Transverse colon (tissue), 4 donors: ENCODE measurements around the gene HMGN4. TPM values are rescaled to one million over a fixed set of nuclear protein-coding genes. Genes with fewer than 3 reads are reported as not detected.

Source experiments
- DNase-seq: peaks from one replicate; pipeline ENCODE4 v3.0.0-alpha.2; 2019
- H3K27ac ChIP-seq, 4 donors: fragments of 200-600 bp; sonication (generic); 2 replicates each; pipeline ENCODE4 v1.5.1; 2016 to 2018; ENCODE audit warnings: inconsistent platforms in 4 of 4
- H3K27me3 ChIP-seq: fragments of 200-600 bp; sonication (generic); 2 replicates; pipeline ENCODE4 v1.5.1; 2017; ENCODE audit warnings: inconsistent platforms
- H3K36me3 ChIP-seq, 4 donors: fragments of 200-600 bp; sonication (generic); 2 replicates each; pipeline ENCODE4 v1.5.1; 2017 to 2019; ENCODE audit warnings: inconsistent platforms in 4 of 4
- H3K4me1 ChIP-seq, 4 donors: fragments of 200-600 bp; sonication (generic); 2 replicates each; pipeline ENCODE4 v1.5.1; 2017 to 2020; ENCODE audit warnings: inconsistent platforms in 4 of 4
- H3K4me3 ChIP-seq, 4 donors: fragments of 200-600 bp; sonication (generic); 1 replicate in 1 of 4; 2 replicates in 3 of 4; pipeline versions ENCODE4 v1.5.1 to v1.6.1; 2017 to 2019; ENCODE audit warnings: inconsistent platforms in 4 of 4
- H3K9me3 ChIP-seq, 2 donors: fragments of 200-600 bp; sonication (generic); 2 replicates each; pipeline ENCODE4 v1.5.1; 2017 to 2019; ENCODE audit warnings: inconsistent platforms in 2 of 2
- EP300 ChIP-seq: sonication (generic); formaldehyde crosslinking; IDR thresholded peaks from one replicate; pipeline ENCODE4 v1.6.1; 2017; ENCODE audit warnings: antibody characterized with exemption, low read depth
- POLR2A ChIP-seq: fragments of 450-650 bp; IDR thresholded peaks from one replicate; pipeline ENCODE4 v1.6.1; 2016; ENCODE audit warnings: antibody characterized with exemption, mild to moderate bottlenecking, moderate library complexity
- POLR2AphosphoS5 ChIP-seq, 3 donors: sonication (generic); formaldehyde crosslinking; IDR thresholded peaks; one replicate each; pipeline ENCODE4 v1.6.1; 2016; ENCODE audit warnings: antibody characterized with exemption in 3 of 3
- WGBS, 2 donors: methylation state at CpG; one replicate each; pipeline ENCODE4 v1.1.5; 2018; ENCODE audit warnings: low coverage in 1 of 2; 5-methylcytosine and 5-hydroxymethylcytosine counted together
- in situ Hi-C, 4 donors: fragments of 200-750 bp; cut with MboI; loops; one replicate each; pipeline versions ENCODE4 v1.15.0 to v1.15.1; 2017; ENCODE audit warnings: low sequenced_read_pairs in 3 of 4, low pct_ligation_motif_present in 1 of 4, low pct_unique_long_range_greater_than_20kb in 1 of 4
- intact Hi-C: fragments of 100-400 bp; cut with DNase I; formaldehyde crosslinking; loops from one replicate; pipeline ENCODE4 v1.15.1; 2023; ENCODE audit warnings: low total_unique reads
- small RNA-seq, 4 donors: library from RNA; depleted of rRNA; stranded (forward); fragments of <200 nt; gene quantifications; one replicate each; pipeline ENCODE3, GENCODE V24; 2016
- total RNA-seq, 4 donors: library from RNA; depleted of rRNA; stranded (reverse); fragments of >200 nt; gene quantifications; one replicate each; pipeline ENCODE4 v1.1.0, GENCODE V29; 2016
- TF ChIP-seq, protein P1 (sequence below), 5 experiments: fragments of 200-600 bp in 3 of 5; fragments of 450-650 bp in 2 of 5; sonication (generic) in 3 of 5; IDR thresholded peaks; 1 replicate in 2 of 5; 2 replicates in 3 of 5; pipeline ENCODE4 v1.5.1; 2016 to 2017; ENCODE audit warnings: antibody characterized with exemption in 5 of 5, inconsistent platforms in 3 of 5, mild to moderate bottlenecking in 2 of 5, moderate library complexity in 1 of 5

Gene HMGN4
- total RNA-seq, 4 donors from 2014 or later, result 20.3 to 69.6 (median 62.8) TPM

DNA sequence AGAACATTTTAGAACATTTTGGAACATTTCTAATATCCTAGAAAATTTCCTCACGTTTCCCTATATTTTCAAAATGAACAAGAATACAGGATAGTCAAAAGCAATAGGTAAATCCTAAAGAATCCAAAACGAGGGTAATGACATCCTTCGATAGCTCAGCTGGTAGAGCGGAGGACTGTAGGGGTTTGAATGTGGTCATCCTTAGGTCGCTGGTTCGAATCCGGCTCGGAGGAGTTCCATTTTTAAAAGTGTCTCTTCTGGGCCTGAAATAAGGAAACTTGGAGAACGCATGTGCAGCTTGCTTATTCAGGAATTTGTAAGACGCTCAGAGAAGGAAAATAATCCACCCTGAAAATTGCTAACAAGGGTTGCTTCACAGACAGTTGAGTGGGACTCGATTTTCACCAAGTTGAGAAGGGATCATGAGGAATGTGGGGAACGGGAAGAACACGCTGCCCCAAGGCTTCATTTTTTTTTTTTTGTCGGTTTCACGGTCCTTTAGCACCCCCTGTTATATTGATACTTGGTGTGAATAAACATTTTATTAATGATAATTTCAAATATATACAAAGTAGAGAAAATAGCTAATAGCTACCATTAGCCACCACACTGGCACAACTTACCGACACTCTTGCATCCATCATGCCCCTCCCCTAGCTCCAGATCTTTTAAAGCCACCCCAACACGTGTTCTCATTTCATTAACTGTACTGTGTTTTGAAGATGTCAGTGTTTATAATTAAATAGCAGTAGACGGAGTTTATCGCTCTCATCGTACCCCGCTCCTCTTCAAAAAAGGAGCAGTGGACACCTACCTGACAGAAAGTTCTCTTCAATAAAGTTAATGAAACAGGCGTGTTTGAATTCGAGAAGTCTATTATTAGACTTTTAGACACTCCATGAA lies 56.8 kb downstream of the HMGN4 start:
- no peak for DNase-seq
- WGBS, 2 donors, result 23 to 40% methylated on average over 19 to 23 of the region's 23 CpGs
- H3K4me1 ChIP-seq, result peaks cover 6 to 23% (median 8%) of the 10 kb centered on the region in 4 donors
- H3K9me3 ChIP-seq, result no peaks in the 10 kb centered on the region
- TF ChIP-seq EP300 (no peak), POLR2A (no peak), POLR2AphosphoS5 (IDR thresholded peaks at IDR 0.05) (no peak)
- TF ChIP-seq, protein P1, sequence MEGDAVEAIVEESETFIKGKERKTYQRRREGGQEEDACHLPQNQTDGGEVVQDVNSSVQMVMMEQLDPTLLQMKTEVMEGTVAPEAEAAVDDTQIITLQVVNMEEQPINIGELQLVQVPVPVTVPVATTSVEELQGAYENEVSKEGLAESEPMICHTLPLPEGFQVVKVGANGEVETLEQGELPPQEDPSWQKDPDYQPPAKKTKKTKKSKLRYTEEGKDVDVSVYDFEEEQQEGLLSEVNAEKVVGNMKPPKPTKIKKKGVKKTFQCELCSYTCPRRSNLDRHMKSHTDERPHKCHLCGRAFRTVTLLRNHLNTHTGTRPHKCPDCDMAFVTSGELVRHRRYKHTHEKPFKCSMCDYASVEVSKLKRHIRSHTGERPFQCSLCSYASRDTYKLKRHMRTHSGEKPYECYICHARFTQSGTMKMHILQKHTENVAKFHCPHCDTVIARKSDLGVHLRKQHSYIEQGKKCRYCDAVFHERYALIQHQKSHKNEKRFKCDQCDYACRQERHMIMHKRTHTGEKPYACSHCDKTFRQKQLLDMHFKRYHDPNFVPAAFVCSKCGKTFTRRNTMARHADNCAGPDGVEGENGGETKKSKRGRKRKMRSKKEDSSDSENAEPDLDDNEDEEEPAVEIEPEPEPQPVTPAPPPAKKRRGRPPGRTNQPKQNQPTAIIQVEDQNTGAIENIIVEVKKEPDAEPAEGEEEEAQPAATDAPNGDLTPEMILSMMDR (IDR thresholded peaks at IDR 0.05), result no peak
- peaks cover 51% of the 10 kb centered on the region for H3K27me3 ChIP-seq
- H3K27ac ChIP-seq, result peak overlapping the region; percentile 89 to 92 (median 90)
- in situ Hi-C loops (loop anchor here in 2 of 4 donors (10.0 to 25.0 kb wide), 2 partner anchors 260 to 1267 kb away; a partner anchor contains a TSS), intact Hi-C loops (no loop called here)
- H3K4me3 ChIP-seq, result peak overlapping the region in 2 of 4 donors; percentile 86 to 96
- H3K36me3 ChIP-seq, result peaks cover 0 to 19% (median 5%) of the 10 kb centered on the region in 4 donors

GRCh38 chr6:26595669-26596269 lies 57.6 kb downstream of the HMGN4 start:
- H3K4me3 ChIP-seq, result peak overlapping the region; percentile 27 to 96 (median 82)
- H3K36me3 ChIP-seq, result peaks cover 0 to 21% (median 5%) of the 10 kb centered on the region in 4 donors
- in situ Hi-C loops (loop anchor here in 2 of 4 donors (10.0 to 25.0 kb wide), 2 partner anchors 261 to 1267 kb away; a partner anchor contains a TSS), intact Hi-C loops (loop anchor here (1.0 kb wide), 1 partner anchor 254 kb away; no protein-coding TSS in a partner anchor)
- peaks cover 6 to 23% (median 8%) of the 10 kb centered on the region in 4 donors for H3K4me1 ChIP-seq
- peaks cover 44% of the 10 kb centered on the region for H3K27me3 ChIP-seq
- 0 to 1% methylated on average over 2 to 37 of the region's 39 CpGs for WGBS, 2 donors
- H3K27ac ChIP-seq, result peak overlapping the region; percentile 89 to 92 (median 90)
- H3K9me3 ChIP-seq, result no peaks in the 10 kb centered on the region
- peak; percentile 95 for DNase-seq
- TF ChIP-seq POLR2A (no peak), POLR2AphosphoS5 (IDR thresholded peaks at IDR 0.05) (peak; percentile 11 to 26 (median 23)), EP300 (no peak)
- TF ChIP-seq, protein P1 (IDR thresholded peaks at IDR 0.05), result peak; percentile 95 to 99 (median 97)

Small RNA genes lying within 50 kb of the gene (small RNA-seq; reads per million reads assigned to genes)
- gene RNU6-502P, result 0 reads per million in 4 donors

Other genes with a start within 250 kb of the HMGN4 start
- gene BTN3A2, start 173.2 kb upstream of the HMGN4 start, total RNA-seq, result 10 to 100 TPM in 2 of 4 donors, 1 to 10 TPM in 2; 4.5 to 39.1 (median 18.7) TPM
- 10 to 100 TPM in 2 of 4 donors, 1 to 10 TPM in 2; 6.0 to 14.6 (median 11.5) TPM for gene BTN2A2, start 155.3 kb upstream of the HMGN4 start, total RNA-seq
- 10 to 100 TPM; 15.7 to 43.2 (median 20.4) TPM for gene BTN3A1, start 136.1 kb upstream of the HMGN4 start, total RNA-seq
- 10 to 100 TPM in 2 of 4 donors, 1 to 10 TPM in 2; 8.0 to 38.6 (median 9.5) TPM for gene BTN3A3, start 97.9 kb upstream of the HMGN4 start, total RNA-seq
- gene BTN2A1, start 80.4 kb upstream of the HMGN4 start, total RNA-seq, result 10 to 100 TPM; 15.3 to 35.8 (median 20.7) TPM
- under 1 TPM in 1 of 4 donors, not detected in 3; 0.32 TPM for gene BTN1A1, start 38.1 kb upstream of the HMGN4 start, total RNA-seq
- 10 to 100 TPM in 3 of 4 donors, 1 to 10 TPM in 1; 5.6 to 16.5 (median 12.4) TPM for gene ABT1, start 58.6 kb downstream of the HMGN4 start, total RNA-seq
- gene ZNF322, start 121.4 kb downstream of the HMGN4 start, total RNA-seq, result 10 to 100 TPM in 3 of 4 donors, 1 to 10 TPM in 1; 2.8 to 32.2 (median 13.5) TPM